ENCODE measurements around the gene THOC1.

DNA sequence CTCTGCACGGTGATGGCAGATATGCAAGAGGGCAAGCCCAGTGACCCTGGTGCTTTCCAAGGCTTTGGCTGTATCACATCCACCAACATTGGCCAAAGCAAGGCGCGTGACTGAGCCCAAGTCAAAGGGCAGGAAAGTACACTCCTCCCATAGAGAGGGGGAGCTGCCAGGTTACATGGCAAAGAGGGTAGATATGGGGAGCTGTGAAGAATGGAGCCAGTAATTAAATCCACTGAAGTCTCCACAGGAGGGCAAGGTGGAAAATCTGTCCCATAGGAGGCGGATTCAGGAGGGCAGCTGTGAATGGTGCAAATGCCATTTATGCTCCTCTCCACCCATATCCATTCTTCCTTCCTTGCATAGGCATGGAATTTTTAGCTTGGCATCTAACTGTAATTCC is 44.6 kb upstream of the THOC1 start:
- TF ChIP-seq CTCF (conservative IDR thresholded peaks at IDR 0.05; ENCODE audit: low read depth in 2 of 2) (no peak), EZH2 (IDR thresholded peaks at IDR 0.05; ENCODE audit: low read depth, unreplicated experiment) (no peak), POLR2AphosphoS5 (IDR thresholded peaks at IDR 0.05; ENCODE audit: low read depth) (no peak), JUNB (IDR thresholded peaks at IDR 0.05; ENCODE audit: unreplicated experiment) (no peak)

Measured in GM23338 (cell line).